ENCODE measurements around the gene RFX2.

Gene RFX2

DNA sequence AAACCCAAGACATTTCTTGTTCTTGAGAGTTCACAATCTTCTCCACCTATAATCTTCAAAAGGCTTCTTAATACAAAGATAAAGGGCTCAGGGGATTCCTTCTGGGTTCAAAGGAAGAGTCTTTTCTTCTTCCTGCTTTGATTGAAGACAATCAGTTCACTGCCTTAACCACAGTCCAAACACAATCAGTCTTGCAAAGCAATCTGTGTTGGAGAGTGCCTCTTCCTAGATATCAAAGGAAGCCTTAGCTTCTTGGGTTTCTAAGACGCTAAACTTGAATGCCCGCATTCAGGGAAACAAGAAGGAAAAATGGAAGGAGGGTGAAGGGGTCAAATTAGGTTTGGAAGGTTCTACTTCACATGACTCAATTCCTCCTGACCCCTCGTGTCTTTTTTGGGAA is 159.6 kb downstream of the RFX2 start:
- DNase-seq = no peak

DNA sequence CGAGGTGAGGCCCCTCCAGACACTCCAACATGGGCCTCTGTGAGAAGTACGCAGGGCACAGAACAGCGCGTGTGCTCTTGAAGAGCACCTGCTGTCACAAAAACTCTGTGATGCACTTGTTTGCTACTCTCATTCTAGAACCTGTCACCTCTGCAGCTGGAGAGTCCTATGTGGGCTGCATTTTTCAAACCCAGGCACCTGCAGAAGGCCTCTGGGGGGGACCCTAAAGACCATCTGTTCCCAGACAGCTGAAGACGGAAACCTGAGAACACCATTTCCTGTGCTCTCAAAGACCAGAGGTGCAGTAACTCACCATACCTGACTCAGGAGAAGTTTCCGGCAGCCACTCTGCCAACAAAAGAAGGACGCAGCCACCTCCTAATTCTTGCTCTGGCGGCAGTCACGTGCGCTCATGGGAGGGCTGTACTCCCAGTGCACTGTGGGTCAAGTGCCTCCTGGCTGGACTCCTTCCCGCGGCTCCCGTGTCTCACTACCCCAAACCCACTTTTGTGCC is 160.5 kb downstream of the RFX2 start:
- peak; percentile 91 for DNase-seq

DNA sequence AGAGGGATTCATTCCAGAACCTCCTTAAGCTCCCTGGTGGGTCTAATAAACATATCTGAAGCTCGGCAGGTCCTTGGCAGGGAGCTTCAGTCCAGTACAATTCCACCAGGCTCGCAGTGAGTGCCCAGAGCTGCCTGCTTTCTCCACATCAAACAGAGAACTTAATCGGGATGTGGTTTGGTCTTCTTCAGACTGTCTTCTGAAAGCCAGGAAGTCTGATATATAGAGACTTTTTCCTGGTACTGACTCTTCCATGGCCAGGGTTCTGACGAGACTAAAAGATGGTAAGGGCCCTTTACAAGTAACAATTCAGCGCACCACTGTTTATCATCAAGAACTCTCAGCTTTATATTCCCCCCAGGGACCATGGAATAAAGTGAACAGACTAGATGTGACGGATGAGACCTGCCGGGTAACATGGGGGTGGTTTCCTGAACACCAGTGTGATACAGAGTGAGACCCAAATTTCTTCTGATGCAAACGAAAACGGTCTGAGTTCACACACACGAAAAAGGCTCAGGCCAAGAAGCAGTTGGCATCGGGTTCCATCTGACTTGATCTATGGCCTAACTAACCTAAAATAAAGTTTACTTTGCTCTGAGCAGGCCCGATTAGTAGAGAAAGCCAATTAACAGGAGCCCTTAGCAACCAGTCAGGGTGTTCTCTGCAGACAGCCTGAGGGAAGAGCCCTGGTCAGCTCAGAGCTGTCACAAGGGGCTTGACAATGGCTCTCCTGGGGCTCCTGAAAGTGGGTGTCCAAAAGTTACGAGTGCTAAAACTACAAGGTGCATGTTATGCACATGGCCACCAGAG is 161.3 kb downstream of the RFX2 start:
- no peak for DNase-seq

DNA sequence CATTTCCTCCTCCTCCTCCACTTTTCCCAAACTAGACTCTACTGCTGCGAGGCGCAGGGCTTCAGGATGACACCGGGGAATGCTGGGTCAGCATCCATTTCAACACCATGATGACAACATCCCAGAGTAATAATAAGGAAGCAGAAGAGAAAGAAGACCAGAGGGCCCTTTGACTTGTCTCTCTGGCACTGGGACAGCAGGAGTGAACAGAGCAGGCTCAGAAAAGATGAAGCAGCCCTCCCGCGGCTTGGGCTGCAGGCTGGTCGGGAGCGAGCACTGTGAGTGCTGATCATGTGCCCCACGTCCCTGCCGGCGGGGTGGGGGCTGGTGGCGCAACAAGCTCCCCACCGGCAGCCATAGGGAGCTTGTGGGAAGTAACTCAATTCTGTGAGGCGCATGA is 162.9 kb downstream of the RFX2 start:
- DNase-seq = no peak

DNA sequence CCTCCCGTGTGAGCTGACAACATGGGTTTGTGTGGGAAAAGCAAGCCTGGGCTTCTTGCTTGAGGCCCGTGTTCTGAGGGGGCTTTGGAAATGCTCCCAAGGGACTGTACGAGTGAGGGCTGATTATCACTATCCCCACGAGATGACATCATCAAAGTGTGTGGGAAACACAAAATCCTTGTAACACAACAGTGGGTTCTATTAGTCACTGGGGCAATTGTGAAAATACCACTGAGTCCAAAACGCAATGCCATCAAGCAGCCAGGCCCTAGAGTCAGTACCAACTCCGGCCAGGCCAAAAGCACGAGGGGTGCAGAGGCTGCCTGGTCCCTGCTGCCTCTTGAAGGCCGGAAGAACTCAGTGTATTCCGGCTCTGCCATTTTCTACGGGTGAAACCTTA is 166.7 kb downstream of the RFX2 start:
- DNase-seq = no peak
